ENCODE results near the gene HRCT1. TPM values are rescaled to one million over a fixed set of nuclear protein-coding genes. Genes with fewer than 3 reads are reported as not detected.

The HRCT1 gene
- total RNA-seq, 4 donors from 2014 or later: 5.1 to 17.5 (median 11.3) TPM

DNA sequence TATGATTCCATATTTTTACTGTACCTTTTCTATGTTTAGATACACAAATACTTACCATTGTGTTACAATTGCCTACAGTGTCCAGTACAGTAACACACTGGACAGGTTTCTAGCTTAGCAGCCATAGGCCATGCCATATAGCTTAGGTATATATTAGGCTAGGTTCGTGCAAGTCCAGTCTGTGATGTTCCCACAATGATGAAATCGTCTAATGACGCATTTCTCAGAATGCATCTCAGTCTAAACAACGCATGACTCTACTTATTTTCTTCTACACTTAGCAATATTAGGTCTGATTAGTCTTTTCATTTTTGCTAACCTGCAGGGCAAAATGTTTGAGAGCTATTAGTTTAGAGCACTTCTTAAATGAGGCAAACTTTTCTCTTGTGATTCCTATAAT is 29.3 kb downstream of the HRCT1 start:
- TF ChIP-seq, protein P1, sequence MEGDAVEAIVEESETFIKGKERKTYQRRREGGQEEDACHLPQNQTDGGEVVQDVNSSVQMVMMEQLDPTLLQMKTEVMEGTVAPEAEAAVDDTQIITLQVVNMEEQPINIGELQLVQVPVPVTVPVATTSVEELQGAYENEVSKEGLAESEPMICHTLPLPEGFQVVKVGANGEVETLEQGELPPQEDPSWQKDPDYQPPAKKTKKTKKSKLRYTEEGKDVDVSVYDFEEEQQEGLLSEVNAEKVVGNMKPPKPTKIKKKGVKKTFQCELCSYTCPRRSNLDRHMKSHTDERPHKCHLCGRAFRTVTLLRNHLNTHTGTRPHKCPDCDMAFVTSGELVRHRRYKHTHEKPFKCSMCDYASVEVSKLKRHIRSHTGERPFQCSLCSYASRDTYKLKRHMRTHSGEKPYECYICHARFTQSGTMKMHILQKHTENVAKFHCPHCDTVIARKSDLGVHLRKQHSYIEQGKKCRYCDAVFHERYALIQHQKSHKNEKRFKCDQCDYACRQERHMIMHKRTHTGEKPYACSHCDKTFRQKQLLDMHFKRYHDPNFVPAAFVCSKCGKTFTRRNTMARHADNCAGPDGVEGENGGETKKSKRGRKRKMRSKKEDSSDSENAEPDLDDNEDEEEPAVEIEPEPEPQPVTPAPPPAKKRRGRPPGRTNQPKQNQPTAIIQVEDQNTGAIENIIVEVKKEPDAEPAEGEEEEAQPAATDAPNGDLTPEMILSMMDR (IDR thresholded peaks at IDR 0.05): no peak

GRCh38 chr9:35935755-35936509 is 29.9 kb downstream of the HRCT1 start:
- ATAC-seq (ENCODE audit: low FRiP score) (no peak), DNase-seq (ENCODE audit: low spot score) (no peak)
- TF ChIP-seq, protein P1 (IDR thresholded peaks at IDR 0.05): no peak

More for the DNA sequence above, 29.3 kb downstream of the HRCT1 start:
- no peak for ATAC-seq (ENCODE audit: low FRiP score)
- no peak for DNase-seq (ENCODE audit: low spot score)

DNA sequence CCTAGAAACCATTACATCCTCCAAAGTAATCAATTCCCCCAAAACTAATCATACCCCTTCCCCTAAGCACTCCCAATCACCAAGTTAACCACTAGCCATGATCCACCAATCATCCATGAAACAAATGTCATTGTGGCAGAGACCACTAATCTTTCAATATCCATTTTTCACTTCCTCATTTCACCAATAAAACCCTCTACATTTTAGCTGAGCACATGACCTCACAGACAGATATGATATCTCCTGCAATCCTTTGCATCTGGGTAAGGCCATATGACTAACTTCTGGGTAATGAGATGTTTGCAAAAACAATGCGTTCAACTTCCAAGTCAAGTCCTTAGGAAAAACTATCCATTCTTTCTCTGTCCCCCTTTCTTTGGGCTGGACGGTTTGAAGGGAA is 31.2 kb downstream of the HRCT1 start:
- ATAC-seq (ENCODE audit: low FRiP score): no peak
- DNase-seq (ENCODE audit: low spot score): no peak
- TF ChIP-seq, protein P1 (IDR thresholded peaks at IDR 0.05): no peak

DNA sequence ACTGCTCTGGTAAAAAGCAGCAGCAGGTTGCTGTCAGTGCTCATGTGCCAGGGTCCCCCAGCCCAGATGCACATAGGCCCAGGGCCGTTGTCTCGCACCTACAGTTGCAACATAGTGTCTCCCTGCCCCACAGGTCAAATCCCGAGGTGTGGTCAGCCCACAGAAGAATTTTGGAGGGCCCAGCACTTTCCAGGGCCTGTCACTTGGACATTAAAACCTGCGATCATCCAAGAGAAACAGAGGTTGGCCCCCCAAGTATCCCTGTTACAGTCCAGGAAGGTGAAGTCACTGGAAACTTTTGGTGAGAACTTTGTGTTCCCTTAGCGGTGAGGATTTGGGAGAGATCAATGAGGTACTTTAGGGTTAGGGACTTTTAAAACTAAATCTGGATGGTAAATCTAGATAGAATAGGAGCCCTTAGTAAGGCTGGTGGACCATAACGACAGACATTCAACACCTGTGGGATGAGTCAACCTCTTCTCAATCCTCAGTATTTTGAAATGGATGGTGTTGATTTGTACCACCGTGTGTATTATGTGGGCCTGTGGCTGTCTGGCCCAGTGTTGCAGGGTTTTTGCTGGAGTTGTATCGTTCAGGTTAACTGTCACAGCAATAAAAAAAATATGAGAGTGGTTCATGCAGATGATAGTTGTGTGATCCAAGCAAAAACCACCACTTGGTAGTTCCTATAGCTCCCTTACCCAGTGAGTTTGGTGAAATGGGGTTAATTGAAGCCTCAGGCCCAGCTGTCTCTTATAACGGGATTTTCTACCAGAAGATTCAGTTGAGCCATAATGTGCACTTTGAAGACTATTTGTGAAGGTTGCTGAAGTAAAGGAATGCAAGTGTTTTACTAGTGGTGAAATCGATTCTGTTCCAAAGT is 32.7 kb downstream of the HRCT1 start:
- ATAC-seq (ENCODE audit: low FRiP score) (no peak), DNase-seq (ENCODE audit: low spot score) (no peak)
- TF ChIP-seq, protein P1 (IDR thresholded peaks at IDR 0.05): no peak

DNA sequence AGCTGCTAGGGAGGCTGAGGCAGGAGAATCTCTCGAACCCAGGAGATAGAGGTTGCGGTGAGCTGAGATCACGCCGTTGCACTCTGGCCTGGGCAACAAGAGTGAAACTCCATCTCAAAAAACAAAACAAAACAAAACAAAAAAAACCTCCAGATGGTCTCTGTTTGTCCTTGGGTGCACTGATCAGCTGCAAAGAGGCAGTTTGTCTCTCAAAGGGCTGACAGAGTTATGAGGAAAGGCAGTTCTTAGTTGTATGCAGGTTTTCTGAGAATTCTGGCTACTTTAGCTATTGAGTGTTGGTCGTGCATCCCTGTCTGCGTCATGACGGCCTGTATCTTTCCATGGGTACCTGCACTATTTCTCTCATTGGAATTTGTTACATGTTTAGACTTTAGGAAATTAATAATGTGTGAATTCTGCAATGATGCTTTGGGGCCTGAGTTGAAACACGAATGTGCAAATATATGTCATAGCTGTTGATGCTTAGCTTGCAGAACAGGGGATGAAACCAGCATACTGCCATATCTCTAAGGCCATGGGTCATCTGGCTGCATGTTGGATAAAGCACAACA is 33.8 kb downstream of the HRCT1 start:
- ATAC-seq (ENCODE audit: low FRiP score) (no peak), DNase-seq (ENCODE audit: low spot score) (no peak)
- TF ChIP-seq, protein P1 (IDR thresholded peaks at IDR 0.05): no peak

GRCh38 chr9:35940458-35941407 is 34.7 kb downstream of the HRCT1 start:
- DNase-seq (ENCODE audit: low spot score) (no peak), ATAC-seq (ENCODE audit: low FRiP score) (no peak)
- TF ChIP-seq, protein P1 (IDR thresholded peaks at IDR 0.05): no peak
